Measurements from ENCODE around the gene SLC50A1. TPM values are rescaled to one million over a fixed set of nuclear protein-coding genes. Genes with fewer than 3 reads are reported as not detected.

The SLC50A1 gene
- total RNA-seq, 1 experiment from 2014 or later = 54.7 TPM

DNA sequence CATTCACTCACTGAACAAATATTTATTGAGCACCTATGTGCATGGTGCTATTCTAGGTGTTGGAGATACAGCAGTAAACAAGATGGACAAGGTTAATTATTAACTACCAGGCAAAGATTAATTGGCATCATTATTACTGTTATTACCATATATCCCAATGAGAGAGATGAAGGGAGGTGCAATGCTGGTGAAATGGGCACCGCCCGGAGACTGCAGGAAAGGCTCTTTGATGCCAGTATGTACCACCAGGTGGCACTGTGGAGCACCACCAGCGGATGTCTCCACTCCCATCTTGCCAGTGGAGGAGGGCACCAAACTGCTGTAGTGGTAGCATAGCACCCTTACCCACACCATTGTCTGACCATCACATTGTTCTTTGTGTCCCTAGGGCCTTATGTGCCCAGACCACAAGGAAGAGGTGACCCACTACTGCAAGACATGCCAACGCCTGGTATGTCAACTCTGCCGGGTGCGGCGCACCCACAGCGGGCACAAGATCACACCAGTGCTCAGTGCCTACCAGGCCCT lies 41.0 kb downstream of the SLC50A1 start:
- in situ Hi-C loops (cut with HindIII; ENCODE audit: low pct_unique_long_range_greater_than_20kb, low sequenced_read_pairs) = no loop called here
- peak; percentile 61 for DNase-seq (ENCODE audit: low read depth)

DNA sequence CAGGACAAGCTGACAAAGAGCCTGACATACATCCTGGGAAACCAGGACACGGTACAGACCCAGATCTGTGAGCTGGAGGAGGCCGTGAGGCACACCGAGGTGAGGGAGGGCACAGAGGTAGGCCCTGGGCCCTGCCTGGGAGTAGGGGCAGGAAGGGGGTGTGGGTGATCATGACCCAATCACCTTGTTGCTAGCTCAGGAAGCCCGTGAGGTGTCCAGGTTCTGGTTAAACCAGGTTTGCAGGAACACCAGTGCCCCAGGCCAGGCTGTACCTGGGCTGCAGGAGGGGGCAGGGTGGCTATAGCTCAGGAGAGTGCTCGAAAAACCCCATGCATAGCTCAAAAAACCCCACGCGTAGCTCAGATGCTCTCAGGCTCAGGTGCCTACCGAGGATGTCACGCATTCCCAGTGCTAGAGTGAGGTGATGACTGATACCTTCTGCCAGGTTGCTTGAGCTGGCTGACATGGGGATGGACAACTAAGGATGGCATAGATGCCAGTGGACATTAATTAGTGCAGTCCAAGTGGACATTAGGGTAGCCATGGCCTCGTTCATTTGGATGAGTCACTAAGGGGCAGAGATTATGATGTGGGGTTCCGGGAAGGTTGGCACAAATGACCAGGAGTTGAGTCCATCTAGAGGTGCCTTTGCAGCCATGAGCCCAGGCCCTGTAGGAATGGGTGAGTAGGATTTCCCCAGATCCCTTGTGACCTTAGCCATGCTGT lies 41.7 kb downstream of the SLC50A1 start:
- in situ Hi-C loops (cut with HindIII; ENCODE audit: low pct_unique_long_range_greater_than_20kb, low sequenced_read_pairs) = no loop called here
- no peak for DNase-seq (ENCODE audit: low read depth)

DNA sequence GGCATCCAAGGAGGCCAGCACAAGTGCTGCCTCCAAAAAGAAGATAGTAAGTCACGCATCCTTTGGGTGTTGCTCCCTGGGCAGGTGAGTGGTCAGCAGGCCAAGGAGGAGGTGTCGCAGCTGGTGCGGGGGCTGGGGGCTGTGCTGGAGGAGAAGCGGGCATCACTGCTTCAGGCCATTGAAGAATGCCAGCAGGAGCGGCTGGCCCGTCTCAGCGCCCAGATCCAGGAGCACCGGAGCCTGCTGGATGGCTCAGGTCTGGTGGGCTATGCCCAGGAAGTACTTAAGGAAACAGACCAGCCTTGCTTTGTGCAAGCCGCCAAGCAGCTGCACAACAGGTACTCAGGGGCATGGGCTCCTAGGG lies 42.2 kb downstream of the SLC50A1 start:
- in situ Hi-C loops (cut with HindIII; ENCODE audit: low pct_unique_long_range_greater_than_20kb, low sequenced_read_pairs) = no loop called here

GRCh38 chr1:155178441-155179111 lies 42.9 kb downstream of the SLC50A1 start:
- no peak for DNase-seq (ENCODE audit: low read depth)
- in situ Hi-C loops (cut with HindIII; ENCODE audit: low pct_unique_long_range_greater_than_20kb, low sequenced_read_pairs) = no loop called here

More for the DNA sequence above, 42.2 kb downstream of the SLC50A1 start:
- DNase-seq (ENCODE audit: low read depth) = no peak

DNA sequence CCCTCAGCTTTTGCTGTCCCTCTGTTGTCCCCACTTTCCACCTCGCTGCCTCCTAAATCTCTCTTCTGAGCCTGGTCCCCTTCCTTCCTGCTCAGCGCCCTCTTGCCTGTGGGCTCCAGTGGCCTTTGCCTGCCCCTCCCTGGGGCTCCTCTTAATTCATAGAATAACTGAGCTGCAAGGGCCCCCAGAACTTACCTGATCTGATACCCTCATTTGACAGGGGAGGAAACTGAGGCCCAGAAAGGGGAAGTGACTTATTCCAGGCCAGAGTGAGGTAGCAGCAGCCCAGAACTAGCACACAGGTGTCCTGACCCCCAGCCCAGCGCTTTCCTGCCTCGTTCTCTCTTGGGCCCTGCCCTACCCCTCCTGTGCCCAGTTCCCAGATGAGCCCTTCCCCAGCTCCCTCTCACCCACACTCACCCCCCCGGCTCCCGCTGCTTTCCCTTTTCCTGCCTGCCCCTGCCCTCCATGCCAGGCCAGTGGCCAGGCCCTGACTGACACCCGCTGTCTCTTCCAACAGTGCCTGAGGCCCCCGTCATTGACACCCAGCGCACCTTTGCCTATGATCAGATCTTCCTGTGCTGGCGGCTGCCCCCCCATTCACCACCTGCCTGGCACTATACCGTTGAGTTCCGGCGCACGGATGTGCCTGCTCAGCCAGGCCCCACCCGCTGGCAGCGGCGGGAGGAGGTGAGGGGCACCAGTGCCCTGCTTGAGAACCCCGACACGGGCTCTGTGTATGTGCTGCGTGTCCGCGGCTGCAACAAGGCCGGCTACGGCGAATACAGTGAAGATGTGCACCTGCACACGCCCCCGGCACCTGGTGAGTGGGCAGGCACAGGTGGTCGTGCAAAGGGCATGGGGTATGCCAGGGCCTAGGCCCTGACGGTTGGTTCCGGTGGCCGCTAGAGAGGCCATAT lies 43.7 kb downstream of the SLC50A1 start:
- no peak for DNase-seq (ENCODE audit: low read depth)
- in situ Hi-C loops (cut with HindIII; ENCODE audit: low pct_unique_long_range_greater_than_20kb, low sequenced_read_pairs) = no loop called here

GRCh38 chr1:155181371-155182051 lies 45.9 kb downstream of the SLC50A1 start:
- in situ Hi-C loops (cut with HindIII; ENCODE audit: low pct_unique_long_range_greater_than_20kb, low sequenced_read_pairs) = no loop called here
- DNase-seq (ENCODE audit: low read depth) = no peak

DNA sequence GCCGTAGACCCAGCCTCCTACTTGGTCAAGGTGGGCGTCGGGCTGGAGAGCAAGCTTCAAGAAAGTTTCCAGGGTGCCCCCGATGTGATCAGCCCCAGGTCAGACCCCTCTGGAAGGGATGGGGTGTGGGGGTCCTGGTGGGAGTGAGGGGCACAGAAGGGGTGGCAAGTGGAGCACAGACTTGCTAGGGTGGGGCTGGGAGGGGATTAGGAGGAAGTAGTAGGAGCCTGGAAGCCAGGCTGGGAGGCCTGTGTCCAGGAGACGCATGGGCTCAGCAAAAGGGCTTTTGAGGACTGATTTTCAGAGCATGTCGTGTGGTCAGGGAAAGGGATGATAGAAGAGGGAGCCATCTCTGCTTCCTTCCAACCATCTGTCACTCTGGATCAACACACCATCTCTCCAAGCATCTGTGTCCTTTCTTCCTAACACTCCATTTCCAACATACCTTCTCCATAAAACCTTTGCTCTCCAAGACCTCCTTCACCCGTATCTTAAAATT lies 46.4 kb downstream of the SLC50A1 start:
- no peak for DNase-seq (ENCODE audit: low read depth)
- in situ Hi-C loops (cut with HindIII; ENCODE audit: low pct_unique_long_range_greater_than_20kb, low sequenced_read_pairs) = no loop called here

- in situ Hi-C loops (cut with HindIII; ENCODE audit: low pct_unique_long_range_greater_than_20kb, low sequenced_read_pairs) = no loop called here
- DNase-seq (ENCODE audit: low read depth) = no peak
Observed at GRCh38 chr1:155183775-155184221, 48.1 kb downstream of the SLC50A1 start.

DNA sequence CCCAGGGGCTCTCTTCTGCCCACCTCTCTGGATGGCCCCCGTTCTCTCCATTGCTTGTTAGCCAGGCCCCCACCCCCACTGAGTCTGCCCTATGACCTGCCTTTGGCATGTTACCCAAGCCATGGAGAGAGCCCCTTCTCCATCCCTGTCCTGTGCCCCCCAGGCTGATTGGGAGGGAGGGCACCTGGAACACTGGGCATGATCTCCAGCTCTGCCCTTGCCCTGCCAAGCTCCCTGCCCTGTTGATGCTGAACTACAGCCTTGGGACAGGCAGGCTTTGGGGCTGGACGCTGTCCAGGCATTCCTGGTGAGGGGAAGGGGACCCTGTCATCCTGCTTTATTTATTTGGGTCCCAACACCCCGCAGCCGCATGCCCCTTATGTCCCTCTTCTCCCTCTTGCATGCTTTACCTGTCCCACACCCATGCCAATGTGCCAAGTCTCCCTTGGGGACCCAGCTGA lies 48.7 kb downstream of the SLC50A1 start:
- in situ Hi-C loops (cut with HindIII; ENCODE audit: low pct_unique_long_range_greater_than_20kb, low sequenced_read_pairs) = no loop called here
- no peak for DNase-seq (ENCODE audit: low read depth)

DNA sequence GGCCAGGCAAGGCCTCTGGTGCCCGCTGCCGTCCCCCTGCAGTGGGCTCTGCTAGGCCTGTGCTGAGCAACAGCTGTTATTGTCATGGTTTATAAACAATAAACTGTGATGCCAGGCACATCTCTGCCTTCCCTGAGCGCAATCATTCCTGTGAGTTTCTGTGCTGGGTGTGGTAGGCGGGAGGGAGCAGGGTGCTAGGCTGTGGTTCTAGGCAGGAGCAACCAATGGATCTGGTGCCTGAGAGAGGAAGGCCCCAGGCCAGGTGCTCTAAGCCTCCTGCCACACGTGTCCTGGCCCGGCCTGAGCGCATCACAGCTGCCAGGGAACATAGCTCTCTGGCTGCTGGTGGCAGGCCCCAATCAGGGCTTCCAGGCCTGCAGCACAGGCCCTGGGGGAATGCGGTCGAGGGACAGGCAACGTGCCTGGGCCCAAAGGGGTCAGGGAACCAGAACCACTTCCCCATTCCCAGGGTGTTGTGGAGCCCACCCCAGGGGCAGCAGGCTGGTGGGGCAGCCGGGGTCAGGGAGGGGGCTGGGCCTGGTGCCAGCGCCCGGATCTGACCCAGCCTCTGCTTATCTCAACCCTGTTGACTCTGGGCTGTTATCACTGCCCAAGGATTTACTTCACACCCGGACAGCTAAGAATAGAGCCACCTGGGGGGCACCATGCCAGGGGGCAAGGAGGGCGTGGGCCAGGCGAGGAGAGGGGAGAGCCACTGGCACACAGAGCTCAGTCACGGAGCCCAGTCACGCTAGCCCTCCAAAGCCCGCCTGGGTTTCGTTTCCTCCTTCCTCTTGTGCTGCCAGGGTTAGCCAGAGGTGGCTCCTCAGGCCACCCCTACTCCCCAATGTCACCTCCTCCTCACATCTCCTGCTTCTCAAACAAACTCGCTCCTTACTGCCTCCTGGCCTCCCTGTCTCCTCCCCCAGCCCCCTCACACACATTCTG lies 49.5 kb downstream of the SLC50A1 start:
- DNase-seq (ENCODE audit: low read depth) = no peak
- in situ Hi-C loops (cut with HindIII; ENCODE audit: low pct_unique_long_range_greater_than_20kb, low sequenced_read_pairs) = no loop called here

- in situ Hi-C loops (cut with HindIII; ENCODE audit: low pct_unique_long_range_greater_than_20kb, low sequenced_read_pairs) = no loop called here
- no peak for DNase-seq (ENCODE audit: low read depth)
Observed at GRCh38 chr1:155185783-155186066, 50.1 kb downstream of the SLC50A1 start.

- DNase-seq (ENCODE audit: low read depth) = no peak
- in situ Hi-C loops (cut with HindIII; ENCODE audit: low pct_unique_long_range_greater_than_20kb, low sequenced_read_pairs) = no loop called here
Observed at GRCh38 chr1:155186067-155186793, 50.6 kb downstream of the SLC50A1 start.

DNA sequence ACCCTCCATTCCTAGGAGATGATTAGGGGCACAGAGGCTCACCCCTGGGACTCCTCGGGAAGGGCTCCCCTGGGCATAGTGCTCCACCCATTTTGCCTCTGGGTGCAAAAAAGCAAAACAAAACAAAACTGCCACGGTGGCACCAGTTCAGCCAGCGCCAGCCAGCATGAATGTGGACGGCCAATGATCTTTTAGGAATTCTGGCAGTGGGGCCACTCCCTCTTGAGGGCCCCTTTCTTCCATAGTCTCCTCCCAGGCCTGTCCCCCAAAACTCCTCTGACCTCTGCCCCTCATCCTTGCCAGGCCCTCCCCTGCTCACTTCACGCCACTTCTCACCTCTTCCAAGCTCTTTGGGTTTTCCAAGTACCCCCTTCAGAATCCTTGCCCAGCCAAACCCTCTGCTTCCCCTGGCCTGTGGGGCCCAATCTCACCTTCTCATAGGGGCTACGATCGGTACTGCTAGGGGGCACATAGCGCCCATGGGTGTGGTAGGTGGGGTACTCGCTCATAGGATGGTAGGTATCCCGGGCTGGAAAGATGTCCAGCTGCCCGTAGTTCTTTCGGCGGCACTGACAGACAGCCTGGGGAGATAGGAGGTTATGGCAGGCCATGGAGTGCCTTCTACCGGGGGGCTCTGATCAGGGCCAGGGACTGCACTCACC lies 51.3 kb downstream of the SLC50A1 start:
- no peak for DNase-seq (ENCODE audit: low read depth)
- in situ Hi-C loops (cut with HindIII; ENCODE audit: low pct_unique_long_range_greater_than_20kb, low sequenced_read_pairs) = no loop called here

DNA sequence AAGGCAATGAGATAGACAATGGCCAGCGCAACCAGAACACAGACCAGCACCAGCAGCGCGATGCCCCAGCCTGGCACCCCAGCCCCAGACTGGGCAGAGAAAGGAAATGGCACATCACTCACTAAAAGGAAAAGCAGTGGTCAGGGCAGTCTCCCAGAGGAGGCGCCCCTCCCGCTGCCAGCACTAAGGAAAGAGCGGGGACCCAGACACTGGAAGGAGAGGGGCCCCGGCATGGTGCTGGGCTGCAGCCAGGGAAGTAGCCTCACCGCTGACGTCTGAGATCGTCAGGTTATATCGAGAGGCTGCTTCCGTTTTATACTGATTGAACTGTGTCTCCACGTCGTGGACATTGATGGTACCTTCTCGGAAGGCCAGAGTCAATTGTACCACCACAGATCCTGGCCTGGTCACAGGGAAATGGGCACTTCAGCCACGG lies 51.8 kb downstream of the SLC50A1 start:
- in situ Hi-C loops (cut with HindIII; ENCODE audit: low pct_unique_long_range_greater_than_20kb, low sequenced_read_pairs) = no loop called here
- no peak for DNase-seq (ENCODE audit: low read depth)

DNA sequence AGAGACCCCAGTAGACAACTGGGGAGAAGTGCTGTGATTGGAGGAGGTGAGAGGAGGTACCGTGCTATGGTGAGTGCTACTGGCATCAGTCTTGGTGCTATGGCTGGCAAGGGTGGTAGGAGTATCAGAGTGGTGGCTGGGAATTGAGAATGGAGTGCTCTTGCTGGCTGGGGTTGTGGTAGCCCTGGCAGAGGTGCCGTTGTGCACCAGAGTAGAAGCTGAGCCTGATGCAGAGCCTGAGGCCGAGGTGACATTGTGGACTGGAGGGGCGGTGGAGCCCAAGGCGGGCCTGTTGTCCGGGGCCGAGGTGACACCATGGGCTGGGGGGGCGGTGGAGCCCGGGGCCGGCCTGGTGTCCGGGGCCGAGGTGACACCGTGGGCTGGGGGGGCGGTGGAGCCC lies 52.6 kb downstream of the SLC50A1 start:
- no peak for DNase-seq (ENCODE audit: low read depth)
- in situ Hi-C loops (cut with HindIII; ENCODE audit: low pct_unique_long_range_greater_than_20kb, low sequenced_read_pairs) = no loop called here
